CD14-positive monocyte (primary cell): ENCODE results near the gene PIWIL4. TPM values are rescaled to one million over a fixed set of nuclear protein-coding genes. Genes with fewer than 3 reads are reported as not detected.
"Not testable (repeated sequence)": the region's sequence is repeated elsewhere in the genome, so short reads cannot be mapped to it uniquely, and the experiment has no call there.

Experiments used
- DNase-seq, 3 donors: peaks; one replicate each; pipeline ENCODE4 v3.0.0-alpha.2; 2011 to 2022
- H2AFZ ChIP-seq: 2 replicates; pipeline ENCODE4 v1.6.0; 2012; ENCODE audit warnings: mild to moderate bottlenecking, low read depth, low read length, inconsistent platforms; ENCODE audit not compliant: insufficient read depth, poor library complexity, severe bottlenecking
- H3K27ac ChIP-seq, 2 donors: 1 replicate in 1 of 2; 2 replicates in 1 of 2; pipeline ENCODE4 v1.5.1; 2012 to 2013; ENCODE audit warnings: low read length in 2 of 2, control low read depth in 1 of 2, inconsistent platforms in 1 of 2, low read depth in 1 of 2, mild to moderate bottlenecking in 1 of 2
- H3K27me3 ChIP-seq, 2 donors: one replicate each; pipeline versions ENCODE4 v1.6.0 to v1.6.1; 2011 to 2013; ENCODE audit warnings: low read length in 2 of 2; ENCODE audit not compliant: control insufficient read depth in 2 of 2, insufficient read depth in 2 of 2
- H3K36me3 ChIP-seq, 2 donors: replicated peaks in 1 of 2; 1 replicate in 1 of 2; 2 replicates in 1 of 2; pipeline versions ENCODE4 v1.5.1 to v1.6.1; 2012 to 2013; ENCODE audit warnings: low read length in 2 of 2, control low read depth in 1 of 2, inconsistent platforms in 1 of 2, mild to moderate bottlenecking in 1 of 2; ENCODE audit not compliant: insufficient read depth in 2 of 2, control insufficient read depth in 1 of 2
- H3K4me1 ChIP-seq, 2 donors: 1 replicate in 1 of 2; 2 replicates in 1 of 2; pipeline versions ENCODE4 v1.5.1 to v1.6.1; 2012 to 2013; ENCODE audit warnings: low read length in 2 of 2, control low read depth in 1 of 2, inconsistent platforms in 1 of 2, mild to moderate bottlenecking in 1 of 2, moderate library complexity in 1 of 2; ENCODE audit not compliant: insufficient read depth in 2 of 2, control insufficient read depth in 1 of 2
- H3K4me2 ChIP-seq: replicated peaks from 2 replicates; pipeline ENCODE3; 2012; ENCODE audit warnings: low read length, moderate library complexity, mild to moderate bottlenecking; ENCODE audit not compliant: poor library complexity, severe bottlenecking; ENCODE audit errors: extremely low read depth
- H3K4me3 ChIP-seq, 3 experiments: fragments of 200-600 bp in 1 of 3; sonication (generic) in 1 of 3; replicated peaks in 1 of 3; 1 replicate in 2 of 3; 2 replicates in 1 of 3; pipeline ENCODE4 v1.5.1; 2011 to 2013; ENCODE audit warnings: low read length in 3 of 3, mild to moderate bottlenecking in 3 of 3, control low read depth in 2 of 3, low read depth in 2 of 3, inconsistent platforms in 1 of 3, moderate library complexity in 1 of 3
- H3K79me2 ChIP-seq: 2 replicates; pipeline ENCODE4 v1.6.0; 2012; ENCODE audit warnings: mild to moderate bottlenecking, control low read depth, inconsistent platforms, low read length, moderate library complexity; ENCODE audit not compliant: insufficient read depth
- H3K9ac ChIP-seq: 2 replicates; pipeline ENCODE4 v1.6.0; 2017; ENCODE audit warnings: low read length, mild to moderate bottlenecking; ENCODE audit not compliant: insufficient read depth, poor library complexity, severe bottlenecking
- H3K9me3 ChIP-seq, 2 donors: replicated peaks in 1 of 2; 1 replicate in 1 of 2; 2 replicates in 1 of 2; pipeline versions ENCODE4 v1.5.1 to v1.6.1; 2012 to 2013; ENCODE audit warnings: low read length in 2 of 2, control low read depth in 1 of 2; ENCODE audit not compliant: control insufficient read depth in 1 of 2, insufficient read depth in 1 of 2
- H4K20me1 ChIP-seq: 2 replicates; pipeline ENCODE4 v1.6.0; 2012; ENCODE audit warnings: mild to moderate bottlenecking, low read length, control low read depth, moderate library complexity; ENCODE audit not compliant: insufficient read depth
- H3K27ac Mint-ChIP-seq, 7 donors: one replicate each; pipeline ENCODE4 v1.8.0; 2020; ENCODE audit warnings: mild to moderate bottlenecking in 7 of 7, mixed read lengths in 7 of 7, moderate library complexity in 6 of 7, inconsistent platforms in 2 of 7
- H3K27me3 Mint-ChIP-seq, 3 donors: one replicate each; pipeline ENCODE4 v1.8.0; 2021 to 2022; ENCODE audit warnings: low read depth in 3 of 3, mild to moderate bottlenecking in 3 of 3, mixed read lengths in 3 of 3, moderate library complexity in 3 of 3, inconsistent platforms in 1 of 3
- H3K36me3 Mint-ChIP-seq, 2 donors: one replicate each; pipeline ENCODE4 v1.8.0; 2020; ENCODE audit warnings: mixed read lengths in 2 of 2, inconsistent platforms in 1 of 2, mild to moderate bottlenecking in 1 of 2
- H3K4me1 Mint-ChIP-seq: one replicate; pipeline ENCODE4 v1.8.0; 2020; ENCODE audit warnings: mild to moderate bottlenecking, mixed read lengths
- H3K4me3 Mint-ChIP-seq, 2 donors: one replicate each; pipeline ENCODE4 v1.8.0; 2020; ENCODE audit warnings: mild to moderate bottlenecking in 2 of 2, mixed read lengths in 2 of 2, moderate library complexity in 1 of 2
- H3K9me3 Mint-ChIP-seq, 7 donors: one replicate each; pipeline ENCODE4 v1.8.0; 2020 to 2022; ENCODE audit warnings: mixed read lengths in 7 of 7, mild to moderate bottlenecking in 6 of 7, moderate library complexity in 6 of 7, inconsistent platforms in 2 of 7
- CTCF ChIP-seq: fragments of 200-600 bp; IDR thresholded peaks from one replicate; pipeline ENCODE4 v1.8.0; 2022; ENCODE audit warnings: antibody characterized with exemption, mild to moderate bottlenecking
- WGBS: methylation state at CpG from one replicate; pipeline ENCODE4 v1.1.5; 2013; ENCODE audit warnings: missing lambda C conversion rate; ENCODE audit not compliant: insufficient coverage; 5-methylcytosine and 5-hydroxymethylcytosine counted together
- intact Hi-C, 2 donors: fragments of 100-400 bp; cut with micrococcal nuclease; formaldehyde crosslinking; loops; one replicate each; pipeline versions ENCODE4 v1.15.0 to v1.15.1; 2023
- polyA plus RNA-seq, 3 donors: library from polyadenylated mRNA; depleted of rRNA in 1 of 3; unstranded in 2 of 3; stranded (reverse) in 1 of 3; fragments of 300-500 nt in 2 of 3; fragments of >200 nt in 1 of 3; fragmentation: Illumina TruSeq in 2 of 3; gene quantifications; 1 replicate in 2 of 3; 2 replicates in 1 of 3; pipeline ENCODE4 v1.2.3, GENCODE V29; 2012 to 2021

PIWIL4 gene
- polyA plus RNA-seq, 3 donors = 0.98 to 14.2 (median 1.1) TPM

GRCh38 chr11:94613120-94613519 is 46.0 kb downstream of the PIWIL4 start:
- peaks cover 4 to 12% of the 10 kb centered on the region in 2 donors for H3K9me3 ChIP-seq
- Mint-ChIP-seq H3K4me1 (no peaks in the 10 kb centered on the region), H3K27me3 (no peaks in the 10 kb centered on the region), H3K4me3 (no peak overlapping the region), H3K27ac (no peak overlapping the region), H3K36me3 (peaks cover 60 to 71% of the 10 kb centered on the region in 2 donors), H3K9me3 (peaks cover 11 to 23% (median 19%) of the 10 kb centered on the region in 7 donors)
- no peak for DNase-seq
- no peak overlapping the region for H3K4me2 ChIP-seq
- TF ChIP-seq CTCF = no peak
- H3K4me1 ChIP-seq = no peaks in the 10 kb centered on the region
- no peaks in the 10 kb centered on the region for H4K20me1 ChIP-seq
- no peak overlapping the region for H3K9ac ChIP-seq
- no peak overlapping the region for H3K27ac ChIP-seq
- H3K79me2 ChIP-seq = peaks cover 6% of the 10 kb centered on the region
- no peak overlapping the region for H3K4me3 ChIP-seq
- 100% methylated on average over 1 of the region's 1 CpG for WGBS
- no peaks in the 10 kb centered on the region for H3K27me3 ChIP-seq
- H2AFZ ChIP-seq = no peak overlapping the region
- peaks cover 20 to 69% of the 10 kb centered on the region in 2 donors for H3K36me3 ChIP-seq
- intact Hi-C loops = no loop called here

DNA sequence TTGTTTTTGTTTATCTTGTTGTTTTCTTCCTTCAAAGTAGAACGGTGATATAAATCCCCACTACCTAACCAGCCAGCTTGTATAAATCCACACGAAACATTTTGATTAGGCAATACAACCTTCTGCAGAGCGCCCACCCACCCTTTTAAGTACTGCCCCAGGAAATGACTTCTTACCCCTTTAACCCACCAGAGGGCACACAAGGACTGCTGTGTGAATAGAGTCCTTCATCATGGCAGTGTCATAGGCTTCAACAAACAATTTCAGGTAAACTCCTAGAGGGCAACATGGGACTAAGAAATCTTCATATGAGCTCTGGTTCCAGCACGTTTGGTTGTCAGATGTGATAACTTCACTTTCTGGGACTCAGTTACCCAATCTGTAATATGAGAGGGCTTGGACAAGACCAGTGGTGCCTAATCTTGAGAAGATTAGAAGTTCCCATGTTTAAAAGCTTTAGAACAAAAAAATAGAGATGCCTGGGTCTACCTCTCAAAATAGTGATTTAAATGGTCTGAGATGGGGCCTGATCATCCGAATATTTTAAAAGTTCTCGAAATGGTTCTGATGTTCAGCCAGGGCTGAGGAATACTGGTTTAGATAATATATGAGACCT is 56.1 kb downstream of the PIWIL4 start:
- Histone ChIP-seq H4K20me1 (no peaks in the 10 kb centered on the region), H3K4me1 (no peaks in the 10 kb centered on the region), H3K9ac (no peak overlapping the region), H3K27ac (no peak overlapping the region), H3K27me3 (no peaks in the 10 kb centered on the region), H3K79me2 (no peaks in the 10 kb centered on the region), H2AFZ (no peak overlapping the region), H3K4me3 (no peak overlapping the region), H3K4me2 (no peak overlapping the region), H3K36me3 (peaks cover 9 to 40% of the 10 kb centered on the region in 2 donors), H3K9me3 (peaks cover 10 to 18% of the 10 kb centered on the region in 2 donors)
- H3K4me3 Mint-ChIP-seq = peak overlapping the region in 1 of 2 donors; percentile 49
- peaks cover 2% of the 10 kb centered on the region for H3K4me1 Mint-ChIP-seq
- H3K27ac Mint-ChIP-seq = peak overlapping the region in 4 of 7 donors; percentile 7 to 78 (median 50)
- 0% methylated on average over 2 of the region's 6 CpGs for WGBS
- H3K9me3 Mint-ChIP-seq = peaks cover 18 to 29% (median 21%) of the 10 kb centered on the region in 7 donors
- intact Hi-C loops = loop anchor here (2.0 to 10.0 kb wide), 3 partner anchors 274 to 1142 kb away; no protein-coding TSS in a partner anchor
- peaks cover 39 to 57% of the 10 kb centered on the region in 2 donors for H3K36me3 Mint-ChIP-seq
- peak; percentile 58 to 73 (median 71) for DNase-seq
- peak; percentile 85 for TF ChIP-seq CTCF
- no peaks in the 10 kb centered on the region for H3K27me3 Mint-ChIP-seq

- H3K27me3 ChIP-seq, H2AFZ ChIP-seq, H3K4me3 ChIP-seq, DNase-seq, H3K79me2 ChIP-seq, H3K4me3 Mint-ChIP-seq, H4K20me1 ChIP-seq, H3K27ac Mint-ChIP-seq, H3K4me2 ChIP-seq, H3K9ac ChIP-seq, H3K27ac ChIP-seq, H3K27me3 Mint-ChIP-seq: not testable (repeated sequence)
- Histone ChIP-seq H3K4me1 (peaks cover 9 to 11% of the 10 kb centered on the region in 2 donors), H3K36me3 (peaks cover 3 to 19% of the 10 kb centered on the region in 2 donors), H3K9me3 (peaks cover 10 to 18% of the 10 kb centered on the region in 2 donors)
- peaks cover 23 to 39% of the 10 kb centered on the region in 2 donors for H3K36me3 Mint-ChIP-seq
- peaks cover 10% of the 10 kb centered on the region for H3K4me1 Mint-ChIP-seq
- intact Hi-C loops = loop anchor here in 1 of 2 donors (10.0 kb wide), 1 partner anchor 1139 kb away; no protein-coding TSS in a partner anchor
- 0% methylated on average over 1 of the region's 3 CpGs for whole genome bisulfite sequencing
- peaks cover 18 to 35% (median 21%) of the 10 kb centered on the region in 7 donors for H3K9me3 Mint-ChIP-seq
Observed at GRCh38 chr11:94625422-94625821, 58.3 kb downstream of the PIWIL4 start.
